ENCODE results near the gene NUDC. TPM values are rescaled to one million over a fixed set of nuclear protein-coding genes. Genes with fewer than 3 reads are reported as not detected.

Gene NUDC
- total RNA-seq, 2 experiments from 2014 or later, result 95.9 to 101 TPM

- H3K27me3 Mint-ChIP-seq, result no peaks in the 10 kb centered on the region
- no peaks in the 10 kb centered on the region for H3K4me1 Mint-ChIP-seq
- H3K27ac Mint-ChIP-seq, result no peak overlapping the region
- DNase-seq, result no peak
- intact Hi-C loops (cut with DNase I, micrococcal nuclease), result no loop called here
- H3K4me3 Mint-ChIP-seq, result no peak overlapping the region
- ATAC-seq, result no peak
- ChIA-PET CTCF (interaction anchor here (0.7 kb wide), 1 partner anchor 109 kb away, joined by 3 read pairs; no protein-coding TSS in a partner anchor), POLR2A (no interaction called here)
- peaks cover 3% of the 10 kb centered on the region for H3K36me3 Mint-ChIP-seq (ENCODE audit: low read depth)
- H3K9me3 Mint-ChIP-seq (ENCODE audit: low read depth), result no peaks in the 10 kb centered on the region
Observed at GRCh38 chr1:26951821-26952497, 30.4 kb downstream of the NUDC start.

GRCh38 chr1:26953374-26953773 is 31.8 kb downstream of the NUDC start:
- no peak overlapping the region for H3K27ac Mint-ChIP-seq
- DNase-seq (no peak), ATAC-seq (no peak)
- intact Hi-C loops (cut with DNase I, micrococcal nuclease), result no loop called here
- ChIA-PET CTCF (no interaction called here), POLR2A (no interaction called here)
- no peak overlapping the region for H3K4me3 Mint-ChIP-seq
- H3K4me1 Mint-ChIP-seq, result no peaks in the 10 kb centered on the region
- H3K36me3 Mint-ChIP-seq (ENCODE audit: low read depth), result no peaks in the 10 kb centered on the region
- peaks cover 2% of the 10 kb centered on the region for H3K27me3 Mint-ChIP-seq
- no peaks in the 10 kb centered on the region for H3K9me3 Mint-ChIP-seq (ENCODE audit: low read depth)

- Mint-ChIP-seq H3K27ac (no peak overlapping the region), H3K27me3 (peaks cover 12% of the 10 kb centered on the region), H3K9me3 (ENCODE audit: low read depth) (no peaks in the 10 kb centered on the region), H3K36me3 (ENCODE audit: low read depth) (no peaks in the 10 kb centered on the region), H3K4me1 (peaks cover 4% of the 10 kb centered on the region), H3K4me3 (no peak overlapping the region)
- intact Hi-C loops (cut with DNase I, micrococcal nuclease), result no loop called here
- CTCF ChIA-PET, result no interaction called here
- ATAC-seq (no peak), DNase-seq (no peak)
- POLR2A ChIA-PET, result no interaction called here
Observed at GRCh38 chr1:26956321-26956720, 34.8 kb downstream of the NUDC start.

- Mint-ChIP-seq H3K27ac (no peak overlapping the region), H3K36me3 (ENCODE audit: low read depth) (no peaks in the 10 kb centered on the region), H3K27me3 (peaks cover 12% of the 10 kb centered on the region), H3K9me3 (ENCODE audit: low read depth) (no peaks in the 10 kb centered on the region), H3K4me3 (no peak overlapping the region), H3K4me1 (peaks cover 4% of the 10 kb centered on the region)
- ChIA-PET POLR2A (no interaction called here), CTCF (no interaction called here)
- DNase-seq (no peak), ATAC-seq (no peak)
- intact Hi-C loops (cut with DNase I, micrococcal nuclease), result no loop called here
Observed at GRCh38 chr1:26957306-26957705, 35.8 kb downstream of the NUDC start.

GRCh38 chr1:26959270-26959669 is 37.7 kb downstream of the NUDC start:
- Mint-ChIP-seq H3K4me1 (peaks cover 4% of the 10 kb centered on the region), H3K9me3 (ENCODE audit: low read depth) (no peaks in the 10 kb centered on the region), H3K4me3 (peak overlapping the region; percentile 17), H3K27ac (no peak overlapping the region), H3K27me3 (peaks cover 19% of the 10 kb centered on the region), H3K36me3 (ENCODE audit: low read depth) (no peaks in the 10 kb centered on the region)
- ATAC-seq (no peak), DNase-seq (no peak)
- POLR2A ChIA-PET, result interaction anchor here (0.6 kb wide), 1 partner anchor 113 kb away, joined by 3 read pairs; no protein-coding TSS in a partner anchor
- CTCF ChIA-PET, result no interaction called here
- intact Hi-C loops (cut with DNase I, micrococcal nuclease), result no loop called here

GRCh38 chr1:26959722-26960624 is 38.4 kb downstream of the NUDC start, which contains the start of gene KDF1:
TSS of gene KDF1 (minus strand) at chr1:26960468. CDS start at chr1:26952380, 8,088 bp downstream.
- intact Hi-C loops (cut with DNase I, micrococcal nuclease), result no loop called here
- DNase-seq, result peak; percentile 59
- no peaks in the 10 kb centered on the region for H3K36me3 Mint-ChIP-seq (ENCODE audit: low read depth)
- ChIA-PET POLR2A (interaction anchor here (0.6 kb wide), 1 partner anchor 114 kb away, joined by 3 read pairs; no protein-coding TSS in a partner anchor), CTCF (interaction anchor here (0.6 to 1.0 kb wide), 3 partner anchors 44 to 171 kb away, joined by 3 read pairs; no protein-coding TSS in a partner anchor)
- ATAC-seq, result peak; percentile 77
- H3K4me1 Mint-ChIP-seq, result peaks cover 4% of the 10 kb centered on the region
- no peaks in the 10 kb centered on the region for H3K9me3 Mint-ChIP-seq (ENCODE audit: low read depth)
- H3K27ac Mint-ChIP-seq, result no peak within 1 kb of the TSS
- H3K27me3 Mint-ChIP-seq, result peaks cover 22% of the 10 kb centered on the region
- peak within 1 kb of the TSS; percentile 65 for H3K4me3 Mint-ChIP-seq

GRCh38 chr1:26960625-26960966 is 39.1 kb downstream of the NUDC start:
- peak overlapping the region; percentile 65 for H3K4me3 Mint-ChIP-seq
- no peak overlapping the region for H3K27ac Mint-ChIP-seq
- no peak for DNase-seq
- no peaks in the 10 kb centered on the region for H3K9me3 Mint-ChIP-seq (ENCODE audit: low read depth)
- peaks cover 4% of the 10 kb centered on the region for H3K4me1 Mint-ChIP-seq
- no peaks in the 10 kb centered on the region for H3K36me3 Mint-ChIP-seq (ENCODE audit: low read depth)
- ATAC-seq, result no peak
- intact Hi-C loops (cut with DNase I, micrococcal nuclease), result no loop called here
- peaks cover 23% of the 10 kb centered on the region for H3K27me3 Mint-ChIP-seq
- POLR2A ChIA-PET, result no interaction called here
- CTCF ChIA-PET, result interaction anchor here (0.6 to 1.0 kb wide), 3 partner anchors 44 to 171 kb away, joined by 3 read pairs; no protein-coding TSS in a partner anchor

- POLR2A ChIA-PET, result no interaction called here
- DNase-seq (no peak), ATAC-seq (no peak)
- Mint-ChIP-seq H3K4me1 (peaks cover 4% of the 10 kb centered on the region), H3K9me3 (ENCODE audit: low read depth) (no peaks in the 10 kb centered on the region), H3K36me3 (ENCODE audit: low read depth) (no peaks in the 10 kb centered on the region), H3K27ac (no peak overlapping the region), H3K4me3 (no peak overlapping the region), H3K27me3 (peaks cover 27% of the 10 kb centered on the region)
- intact Hi-C loops (cut with DNase I, micrococcal nuclease), result no loop called here
- CTCF ChIA-PET, result no interaction called here
Observed at GRCh38 chr1:26961826-26962225, 40.3 kb downstream of the NUDC start.

GRCh38 chr1:26965213-26965612 is 43.7 kb downstream of the NUDC start:
- Mint-ChIP-seq H3K36me3 (ENCODE audit: low read depth) (no peaks in the 10 kb centered on the region), H3K27me3 (peaks cover 28% of the 10 kb centered on the region), H3K27ac (no peak overlapping the region), H3K4me1 (peaks cover 4% of the 10 kb centered on the region), H3K4me3 (no peak overlapping the region), H3K9me3 (ENCODE audit: low read depth) (no peaks in the 10 kb centered on the region)
- ChIA-PET CTCF (interaction anchor here (0.7 kb wide), 1 partner anchor 527 kb away, joined by 3 read pairs; no protein-coding TSS in a partner anchor), POLR2A (no interaction called here)
- intact Hi-C loops (cut with DNase I, micrococcal nuclease), result no loop called here
- DNase-seq, result no peak
- ATAC-seq, result no peak

GRCh38 chr1:26965628-26966027 is 44.1 kb downstream of the NUDC start:
- POLR2A ChIA-PET, result no interaction called here
- Mint-ChIP-seq H3K27me3 (peaks cover 27% of the 10 kb centered on the region), H3K4me1 (peaks cover 1% of the 10 kb centered on the region), H3K27ac (no peak overlapping the region), H3K9me3 (ENCODE audit: low read depth) (no peaks in the 10 kb centered on the region), H3K36me3 (ENCODE audit: low read depth) (no peaks in the 10 kb centered on the region), H3K4me3 (no peak overlapping the region)
- CTCF ChIA-PET, result interaction anchor here (0.7 to 1.1 kb wide), 2 partner anchors 48 to 527 kb away, joined by 3 to 4 read pairs; no protein-coding TSS in a partner anchor
- intact Hi-C loops (cut with DNase I, micrococcal nuclease), result no loop called here
- DNase-seq, result no peak
- ATAC-seq, result no peak

- Mint-ChIP-seq H3K9me3 (ENCODE audit: low read depth) (no peaks in the 10 kb centered on the region), H3K4me1 (no peaks in the 10 kb centered on the region), H3K36me3 (ENCODE audit: low read depth) (no peaks in the 10 kb centered on the region), H3K4me3 (no peak overlapping the region), H3K27ac (no peak overlapping the region), H3K27me3 (peaks cover 13% of the 10 kb centered on the region)
- ATAC-seq, result no peak
- intact Hi-C loops (cut with DNase I, micrococcal nuclease), result no loop called here
- no peak for DNase-seq
- POLR2A ChIA-PET, result no interaction called here
- CTCF ChIA-PET, result interaction anchor here (0.7 kb wide), 1 partner anchor 606 kb away, joined by 3 read pairs; no protein-coding TSS in a partner anchor
Observed at GRCh38 chr1:26970810-26971209, 49.3 kb downstream of the NUDC start.

- intact Hi-C loops (cut with DNase I, micrococcal nuclease), result no loop called here
- H3K9me3 Mint-ChIP-seq (ENCODE audit: low read depth), result no peaks in the 10 kb centered on the region
- H3K4me3 Mint-ChIP-seq, result no peak overlapping the region
- DNase-seq (no peak), ATAC-seq (no peak)
- H3K27ac Mint-ChIP-seq, result no peak overlapping the region
- H3K36me3 Mint-ChIP-seq (ENCODE audit: low read depth), result no peaks in the 10 kb centered on the region
- H3K4me1 Mint-ChIP-seq, result no peaks in the 10 kb centered on the region
- H3K27me3 Mint-ChIP-seq, result peaks cover 12% of the 10 kb centered on the region
- POLR2A ChIA-PET, result no interaction called here
- CTCF ChIA-PET, result no interaction called here
Observed at GRCh38 chr1:26971590-26971989, 50.0 kb downstream of the NUDC start.

Measured in activated CD4-positive, alpha-beta T cell treated with anti-CD3 and anti-CD28 coated beads for 36 hours (primary cell).